ENCODE data around the gene LONRF2. TPM values are rescaled to one million over a fixed set of nuclear protein-coding genes. Genes with fewer than 3 reads are reported as not detected.

LONRF2 gene
- total RNA-seq, 1 donor from 2014 or later, result 9.2 TPM

DNA sequence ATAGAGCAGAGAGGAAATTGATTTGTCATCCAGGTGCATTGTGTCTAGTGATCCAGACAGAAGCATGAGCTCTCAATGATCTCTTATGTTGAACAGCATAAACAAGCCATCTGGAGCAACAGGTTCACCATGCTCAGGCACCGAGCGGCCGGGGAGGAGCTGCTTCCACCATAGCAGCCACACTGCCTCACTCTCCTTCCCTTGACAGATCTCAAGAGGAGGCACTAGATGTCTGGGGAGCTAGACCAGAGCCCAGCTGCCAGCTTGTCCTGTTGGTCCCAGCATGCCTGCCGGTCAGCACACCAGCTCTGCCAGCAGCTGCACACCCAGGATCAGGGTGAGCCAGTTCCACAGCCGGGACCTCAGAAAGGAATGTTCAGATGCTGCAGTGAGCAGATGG lies 17.5 kb upstream of the LONRF2 start:
- Mint-ChIP-seq H3K4me1 (ENCODE audit: low read depth) (peaks cover 3% of the 10 kb centered on the region), H3K27me3 (no peaks in the 10 kb centered on the region), H3K9me3 (ENCODE audit: low read depth) (peaks cover 16% of the 10 kb centered on the region), H3K4me3 (ENCODE audit: low read depth) (no peak overlapping the region), H3K36me3 (ENCODE audit: insufficient read depth) (peaks cover 2% of the 10 kb centered on the region), H3K27ac (no peak overlapping the region)
- TF ChIP-seq, protein P1, sequence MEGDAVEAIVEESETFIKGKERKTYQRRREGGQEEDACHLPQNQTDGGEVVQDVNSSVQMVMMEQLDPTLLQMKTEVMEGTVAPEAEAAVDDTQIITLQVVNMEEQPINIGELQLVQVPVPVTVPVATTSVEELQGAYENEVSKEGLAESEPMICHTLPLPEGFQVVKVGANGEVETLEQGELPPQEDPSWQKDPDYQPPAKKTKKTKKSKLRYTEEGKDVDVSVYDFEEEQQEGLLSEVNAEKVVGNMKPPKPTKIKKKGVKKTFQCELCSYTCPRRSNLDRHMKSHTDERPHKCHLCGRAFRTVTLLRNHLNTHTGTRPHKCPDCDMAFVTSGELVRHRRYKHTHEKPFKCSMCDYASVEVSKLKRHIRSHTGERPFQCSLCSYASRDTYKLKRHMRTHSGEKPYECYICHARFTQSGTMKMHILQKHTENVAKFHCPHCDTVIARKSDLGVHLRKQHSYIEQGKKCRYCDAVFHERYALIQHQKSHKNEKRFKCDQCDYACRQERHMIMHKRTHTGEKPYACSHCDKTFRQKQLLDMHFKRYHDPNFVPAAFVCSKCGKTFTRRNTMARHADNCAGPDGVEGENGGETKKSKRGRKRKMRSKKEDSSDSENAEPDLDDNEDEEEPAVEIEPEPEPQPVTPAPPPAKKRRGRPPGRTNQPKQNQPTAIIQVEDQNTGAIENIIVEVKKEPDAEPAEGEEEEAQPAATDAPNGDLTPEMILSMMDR (IDR thresholded peaks at IDR 0.05; ENCODE audit: unreplicated experiment), result no peak
- no peak for DNase-seq (ENCODE audit: low spot score, unreplicated experiment)

DNA sequence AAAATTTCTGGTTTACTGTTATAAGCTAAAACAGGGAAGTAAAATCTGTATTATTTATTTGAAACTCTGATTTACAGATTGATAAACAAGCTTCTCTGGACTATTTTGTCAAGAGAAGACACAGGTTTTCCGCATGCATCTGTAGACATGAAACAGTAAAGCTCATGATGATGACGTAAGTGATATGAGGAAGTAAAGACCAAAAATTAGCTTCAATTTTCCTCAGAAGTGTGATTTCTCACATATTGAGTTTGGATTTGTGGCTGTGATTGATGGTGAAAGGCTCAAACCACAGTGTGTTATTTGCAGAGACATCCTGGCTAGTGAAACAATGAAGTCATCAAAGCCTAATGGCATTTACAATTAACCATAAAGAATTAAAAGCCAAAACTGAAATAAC lies 12.6 kb upstream of the LONRF2 start:
- no peak overlapping the region for H3K4me3 Mint-ChIP-seq (ENCODE audit: low read depth)

DNA sequence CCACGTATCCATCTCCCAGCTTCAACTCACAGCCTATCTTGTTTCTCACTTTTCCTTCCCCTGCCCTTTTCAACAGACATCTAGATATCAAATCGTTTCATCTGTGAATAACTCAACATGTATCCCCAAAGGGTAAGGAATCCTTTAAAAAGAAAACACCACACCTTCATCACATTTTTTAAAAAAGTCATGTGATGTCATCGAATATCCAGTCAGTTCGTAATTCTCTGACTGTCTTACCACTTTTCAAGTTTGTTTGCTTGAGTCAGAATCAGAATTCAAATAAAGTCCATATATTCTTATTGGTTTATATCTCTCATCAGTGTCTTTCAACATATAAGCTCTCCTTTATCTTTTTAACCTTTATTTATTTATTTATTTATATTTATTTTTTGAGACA lies 5.4 kb upstream of the LONRF2 start:
- Mint-ChIP-seq H3K36me3 (ENCODE audit: insufficient read depth) (no peaks in the 10 kb centered on the region), H3K4me1 (ENCODE audit: low read depth) (no peaks in the 10 kb centered on the region), H3K9me3 (ENCODE audit: low read depth) (no peaks in the 10 kb centered on the region), H3K4me3 (ENCODE audit: low read depth) (no peak overlapping the region), H3K27me3 (peaks cover 28% of the 10 kb centered on the region), H3K27ac (no peak overlapping the region)
- TF ChIP-seq, protein P1 (IDR thresholded peaks at IDR 0.05; ENCODE audit: unreplicated experiment), result no peak
- DNase-seq (ENCODE audit: low spot score, unreplicated experiment), result no peak

More for the DNA sequence above, 12.6 kb upstream of the LONRF2 start:
- H3K4me1 Mint-ChIP-seq (ENCODE audit: low read depth), result no peaks in the 10 kb centered on the region
- H3K27me3 Mint-ChIP-seq, result no peaks in the 10 kb centered on the region
- no peaks in the 10 kb centered on the region for H3K36me3 Mint-ChIP-seq (ENCODE audit: insufficient read depth)
- DNase-seq (ENCODE audit: low spot score, unreplicated experiment), result no peak
- H3K9me3 Mint-ChIP-seq (ENCODE audit: low read depth), result peaks cover 5% of the 10 kb centered on the region
- no peak overlapping the region for H3K27ac Mint-ChIP-seq
- TF ChIP-seq, protein P1 (IDR thresholded peaks at IDR 0.05; ENCODE audit: unreplicated experiment), result no peak

GRCh38 chr2:100321179-100321865 lies 979 bp downstream of the LONRF2 start:
- H3K27me3 Mint-ChIP-seq, result peaks cover 33% of the 10 kb centered on the region
- peaks cover 4% of the 10 kb centered on the region for H3K4me1 Mint-ChIP-seq (ENCODE audit: low read depth)
- peak; percentile 67 for DNase-seq (ENCODE audit: low spot score, unreplicated experiment)
- TF ChIP-seq, protein P1 (IDR thresholded peaks at IDR 0.05; ENCODE audit: unreplicated experiment), result peak; percentile 62
- peak overlapping the region; percentile 66 for H3K4me3 Mint-ChIP-seq (ENCODE audit: low read depth)
- H3K27ac Mint-ChIP-seq, result peak overlapping the region; percentile 11
- H3K9me3 Mint-ChIP-seq (ENCODE audit: low read depth), result peaks cover 18% of the 10 kb centered on the region
- peaks cover 18% of the 10 kb centered on the region for H3K36me3 Mint-ChIP-seq (ENCODE audit: insufficient read depth)

- peaks cover 4% of the 10 kb centered on the region for H3K4me1 Mint-ChIP-seq (ENCODE audit: low read depth)
- TF ChIP-seq, protein P1 (IDR thresholded peaks at IDR 0.05; ENCODE audit: unreplicated experiment), result no peak
- H3K27me3 Mint-ChIP-seq, result peaks cover 33% of the 10 kb centered on the region
- H3K27ac Mint-ChIP-seq, result peak overlapping the region; percentile 11
- no peak for DNase-seq (ENCODE audit: low spot score, unreplicated experiment)
- peaks cover 18% of the 10 kb centered on the region for H3K36me3 Mint-ChIP-seq (ENCODE audit: insufficient read depth)
- peaks cover 18% of the 10 kb centered on the region for H3K9me3 Mint-ChIP-seq (ENCODE audit: low read depth)
- H3K4me3 Mint-ChIP-seq (ENCODE audit: low read depth), result peak overlapping the region; percentile 66
Measured at GRCh38 chr2:100320547-100321178, 1.6 kb downstream of the LONRF2 start.

All from progenitor cell of endocrine pancreas (in vitro differentiated cells).